Smooth muscle cell of the brain vasculature (primary cell): ENCODE results near the gene NPR2.

ENCODE experiments used
- DNase-seq: peaks from one replicate; pipeline ENCODE4 v3.0.0-alpha.2; 2012; ENCODE audit warnings: low read depth, low spot score

The NPR2 gene

DNA sequence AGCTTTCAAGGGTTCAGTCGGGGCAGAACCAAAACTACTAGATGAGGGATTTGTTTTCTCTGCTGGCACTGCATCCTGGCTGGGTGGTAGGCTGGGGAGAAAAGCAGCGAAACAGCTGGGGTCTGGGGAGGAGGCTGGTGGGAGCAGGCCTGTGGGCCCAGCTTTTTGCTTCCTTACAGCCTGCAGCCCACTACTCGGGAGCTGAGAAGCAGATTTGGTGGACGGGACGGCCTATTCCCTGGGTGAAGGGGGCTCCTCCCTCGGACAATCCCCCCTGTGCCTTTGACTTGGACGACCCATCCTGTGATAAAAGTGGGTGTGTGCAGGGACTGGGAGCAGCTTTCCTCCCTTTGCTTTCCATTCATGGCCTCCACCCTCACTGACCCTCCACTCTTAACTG, 9.1 kb downstream of the NPR2 start:
- no peak for DNase-seq

DNA sequence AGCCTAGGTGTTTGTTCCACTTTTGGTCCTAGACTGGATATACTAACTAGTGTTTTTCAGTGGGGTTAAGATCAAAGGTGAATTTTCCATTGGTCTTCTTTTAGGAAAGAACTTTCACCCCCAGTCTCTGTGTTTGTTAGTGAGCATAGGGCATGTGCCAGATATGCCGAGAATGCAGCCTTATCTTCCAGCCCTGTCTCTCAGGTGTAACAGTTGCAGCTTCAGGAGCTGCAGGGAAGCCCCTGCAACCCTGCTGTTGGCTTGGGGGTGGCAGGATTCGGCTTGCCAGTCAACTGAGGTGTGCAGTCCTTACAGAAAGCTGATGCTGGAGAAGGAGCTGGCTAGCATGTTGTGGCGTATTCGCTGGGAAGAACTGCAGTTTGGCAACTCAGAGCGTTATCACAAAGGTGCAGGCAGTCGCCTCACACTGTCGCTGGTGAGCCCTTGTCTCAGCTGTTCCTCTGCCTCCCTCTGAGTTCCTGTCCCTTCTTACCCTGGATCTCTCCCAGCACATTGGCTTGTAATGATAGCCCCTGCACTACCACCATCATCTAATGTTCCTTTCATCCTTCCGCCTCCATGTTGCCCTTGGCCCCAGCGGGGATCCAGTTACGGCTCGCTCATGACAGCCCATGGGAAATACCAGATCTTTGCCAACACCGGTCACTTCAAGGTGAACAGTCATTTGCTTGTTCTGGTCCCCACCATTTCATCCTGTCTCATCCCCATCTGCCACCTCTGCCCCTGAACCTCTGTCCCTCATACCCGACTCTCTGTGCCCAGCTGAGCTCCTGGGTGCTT, 10.1 kb downstream of the NPR2 start:
- no peak for DNase-seq

DNA sequence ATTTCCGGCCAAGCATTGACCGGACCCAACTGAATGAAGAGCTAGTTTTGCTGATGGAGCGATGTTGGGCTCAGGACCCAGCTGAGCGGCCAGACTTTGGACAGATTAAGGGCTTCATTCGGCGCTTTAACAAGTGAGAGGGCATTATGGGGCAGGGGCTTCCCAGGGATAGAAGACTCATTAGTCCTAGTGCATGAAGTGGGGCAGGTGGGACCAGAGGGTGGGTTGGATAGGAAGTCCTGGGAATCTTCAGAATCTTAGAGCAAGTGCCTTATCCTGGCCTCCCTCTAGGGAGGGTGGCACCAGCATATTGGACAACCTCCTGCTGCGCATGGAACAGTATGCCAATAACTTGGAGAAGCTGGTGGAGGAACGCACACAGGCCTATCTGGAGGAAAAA, 14.7 kb downstream of the NPR2 start:
- DNase-seq: no peak

DNA sequence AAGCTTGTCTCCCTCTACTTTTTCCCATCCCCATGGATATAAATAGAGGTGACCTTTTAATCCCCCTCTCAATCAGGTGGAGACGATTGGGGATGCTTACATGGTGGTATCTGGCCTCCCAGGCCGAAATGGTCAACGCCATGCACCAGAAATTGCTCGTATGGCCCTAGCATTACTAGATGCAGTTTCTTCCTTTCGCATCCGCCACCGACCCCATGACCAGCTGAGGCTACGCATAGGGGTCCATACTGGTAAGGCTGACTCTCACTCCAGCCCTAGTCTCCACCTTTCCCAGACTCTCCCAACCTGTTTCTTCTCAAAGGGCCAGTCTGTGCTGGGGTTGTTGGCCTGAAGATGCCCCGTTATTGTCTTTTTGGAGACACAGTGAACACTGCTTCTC, 17.0 kb downstream of the NPR2 start:
- DNase-seq: no peak

DNA sequence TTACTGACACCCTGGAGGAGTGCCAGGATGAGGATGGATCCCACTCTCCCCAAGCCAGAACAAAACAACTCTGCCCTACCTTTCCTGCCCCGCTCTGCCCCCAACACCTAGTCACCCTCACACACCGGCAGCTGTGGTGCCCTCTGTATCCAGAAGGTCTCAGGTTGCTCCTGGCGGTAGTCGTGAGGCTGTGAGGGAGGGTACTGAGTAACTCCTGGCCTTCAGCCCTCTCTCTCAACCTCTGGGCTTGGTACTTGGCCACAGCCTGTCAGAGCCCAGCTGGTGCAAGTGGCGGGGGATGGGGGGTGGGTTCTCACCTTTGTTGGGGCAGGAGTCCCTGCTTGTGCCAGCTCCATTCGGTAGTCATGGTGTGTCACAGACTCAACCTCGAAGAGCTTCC, 18.7 kb downstream of the NPR2 start:
- DNase-seq: no peak

DNA sequence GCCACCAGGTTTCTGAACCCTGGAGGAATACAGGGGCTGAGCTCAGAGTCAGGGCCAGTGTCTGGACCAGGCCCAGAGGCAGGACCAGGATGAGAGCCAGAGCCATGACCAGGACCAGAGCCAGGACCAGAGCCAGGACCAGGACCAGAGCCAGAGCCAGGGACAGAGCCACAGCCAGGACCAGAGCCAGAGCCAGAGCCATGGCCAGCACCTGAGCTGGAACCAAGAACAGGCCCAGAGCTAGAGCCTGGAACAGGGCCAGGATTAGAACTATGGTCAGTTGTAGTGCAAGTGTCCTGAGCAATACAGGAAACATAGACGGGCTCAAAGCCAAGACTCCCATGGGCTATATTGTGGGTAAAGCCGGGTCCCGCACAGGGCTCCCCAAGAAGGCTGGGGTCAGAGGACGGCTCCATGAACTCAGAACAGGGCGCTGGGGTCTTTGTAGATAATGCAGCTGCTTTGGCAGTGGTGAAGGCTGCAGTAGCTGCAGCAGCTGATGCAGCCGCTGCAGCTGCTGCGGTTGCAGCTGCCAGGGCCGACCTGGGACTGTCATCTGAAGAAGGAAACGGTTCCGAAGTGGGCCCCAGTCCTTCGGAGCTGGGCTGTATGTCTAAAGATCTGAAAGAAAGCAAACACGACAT, 20.1 kb downstream of the NPR2 start:
- no peak for DNase-seq

DNA sequence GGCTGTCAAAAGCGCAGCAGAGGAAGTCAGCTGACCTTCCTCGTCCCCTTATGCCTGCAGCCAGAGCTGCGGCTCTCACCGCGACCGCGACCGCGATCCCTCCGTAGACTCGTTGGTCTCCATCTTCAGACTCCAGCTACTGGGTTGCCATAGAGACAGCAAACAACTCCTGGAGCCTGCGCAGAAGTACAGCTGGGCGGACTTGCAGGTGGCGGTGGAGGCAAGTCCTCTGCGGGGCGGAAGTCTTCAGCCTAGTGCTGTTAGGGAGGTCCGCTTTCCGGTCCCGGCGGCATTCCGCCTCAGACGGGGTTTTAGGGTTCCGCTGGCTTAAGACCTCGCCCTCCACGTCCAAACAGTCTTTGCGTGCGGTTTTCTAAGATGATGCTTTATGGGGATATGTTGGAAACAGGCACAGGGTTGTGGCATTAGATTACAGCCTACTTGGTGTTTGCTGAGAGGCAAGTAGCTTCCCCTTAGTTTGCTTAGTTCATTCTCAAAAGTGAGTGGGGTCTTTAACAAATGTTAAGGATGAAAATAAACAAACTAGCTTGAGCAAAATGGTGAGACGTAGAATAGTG, 20.7 kb downstream of the NPR2 start, which contains the start of gene SPAG8:
Gene SPAG8, minus strand, starts transcription at position 238 of the 578 bp plus-strand sequence. Its CDS starts 115 bp downstream, at position 123.
- DNase-seq: peak; percentile 82

DNA sequence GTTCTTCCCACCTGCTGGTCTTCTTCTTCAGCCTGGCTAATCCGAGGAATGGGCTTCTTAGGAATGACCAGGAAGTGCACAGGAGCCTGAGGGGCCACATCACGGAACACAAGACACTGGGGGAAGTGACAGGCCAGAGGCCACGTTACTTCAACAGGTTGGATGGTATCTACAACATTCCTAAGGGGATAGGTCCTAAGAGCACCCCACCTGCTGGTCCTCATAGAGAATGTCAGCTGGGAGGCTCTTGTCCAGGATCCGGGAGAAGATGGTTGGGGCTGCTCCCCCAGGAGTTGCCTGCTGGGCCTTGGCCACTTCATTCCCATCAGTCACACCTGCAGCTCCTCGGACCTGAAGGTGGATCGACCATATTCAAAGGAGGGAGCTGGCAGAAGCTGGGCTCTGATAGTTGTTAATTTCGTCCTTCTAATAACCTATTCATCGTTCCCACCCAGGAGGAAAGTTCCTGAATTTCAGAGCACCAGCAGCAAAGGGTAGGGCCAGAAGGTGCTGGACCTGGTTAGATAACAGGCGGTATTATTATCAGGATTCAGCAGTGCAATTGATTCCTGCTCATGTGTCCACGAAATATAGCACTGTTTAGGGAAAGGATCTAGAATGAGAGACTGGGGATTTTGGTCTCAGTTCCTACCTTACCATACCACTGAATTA, 22.2 kb downstream of the NPR2 start:
- DNase-seq: no peak

DNA sequence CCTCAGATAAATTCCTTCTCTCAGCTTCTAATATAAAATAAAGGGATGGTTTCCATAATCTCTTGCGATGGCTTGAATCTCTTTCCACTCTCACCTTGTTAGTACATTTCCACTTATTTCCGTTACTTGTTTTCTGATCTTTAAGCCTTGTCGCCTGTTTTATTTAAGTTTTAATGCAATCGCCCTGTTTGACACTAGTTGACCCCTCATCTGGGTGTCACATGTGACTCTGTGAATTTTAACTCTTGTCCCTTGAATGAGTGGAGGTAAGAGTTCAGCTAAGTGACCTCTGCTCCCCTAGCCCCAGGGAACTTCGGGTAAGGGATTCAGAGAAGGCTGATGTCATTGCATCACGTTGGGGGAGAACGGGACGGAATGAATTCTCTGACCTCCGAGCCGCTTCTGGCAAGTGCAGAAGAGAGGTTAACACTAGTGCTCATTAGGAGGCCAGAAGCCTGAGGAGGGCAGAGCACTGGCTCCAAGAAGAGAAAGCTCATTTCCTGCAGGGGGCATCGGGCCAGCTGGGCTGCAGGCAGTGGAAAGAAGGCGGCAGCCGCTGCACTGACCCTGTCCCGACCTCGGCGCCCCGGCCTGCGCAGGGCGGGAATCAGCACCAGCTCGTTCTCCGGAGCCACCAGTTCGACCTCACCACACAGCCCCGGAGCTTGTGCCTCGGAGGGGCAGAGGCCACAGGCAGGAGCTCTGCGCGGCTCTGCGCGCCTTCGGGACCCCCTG, 22.9 kb downstream of the NPR2 start:
- DNase-seq: no peak

DNA sequence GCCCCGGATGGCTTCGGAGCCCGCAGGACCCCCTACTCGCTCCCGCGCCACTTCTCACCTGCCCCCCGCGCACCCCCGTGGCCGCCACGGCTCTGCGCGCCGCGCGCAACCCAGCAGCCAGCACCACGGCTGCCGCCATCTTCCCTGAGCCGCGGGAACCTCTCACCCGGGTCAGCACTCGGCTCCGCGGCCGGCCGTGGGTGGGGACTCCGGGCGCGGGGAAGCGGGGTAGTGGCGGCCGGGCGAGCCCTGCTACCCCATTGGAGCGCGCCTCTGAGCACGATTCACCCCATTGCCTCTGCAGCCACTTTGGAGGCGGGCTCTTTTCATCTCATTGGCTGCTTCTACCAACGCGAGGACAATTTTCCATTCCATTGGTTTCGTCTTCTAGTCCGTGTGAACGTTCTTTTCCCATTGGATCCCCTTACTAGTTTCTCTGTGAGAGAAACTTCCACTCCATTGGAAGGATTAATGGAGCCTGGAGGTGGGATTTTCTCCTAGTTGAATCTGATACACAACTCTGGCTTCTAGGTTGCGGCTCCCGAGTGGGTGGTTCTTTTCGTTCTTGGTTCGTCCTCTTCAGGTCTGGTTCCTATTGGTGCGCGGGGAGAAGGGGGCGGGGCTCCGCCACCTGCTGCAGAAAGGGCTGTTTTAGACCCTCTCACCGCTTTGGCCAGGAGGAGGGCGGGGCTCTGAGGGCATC, 23.6 kb downstream of the NPR2 start, which contains the start of gene HINT2:
Gene HINT2, minus strand, starts transcription at position 202 of the 703 bp plus-strand sequence. Its CDS starts 63 bp downstream, at position 139.
- DNase-seq: peak; percentile 95

DNA sequence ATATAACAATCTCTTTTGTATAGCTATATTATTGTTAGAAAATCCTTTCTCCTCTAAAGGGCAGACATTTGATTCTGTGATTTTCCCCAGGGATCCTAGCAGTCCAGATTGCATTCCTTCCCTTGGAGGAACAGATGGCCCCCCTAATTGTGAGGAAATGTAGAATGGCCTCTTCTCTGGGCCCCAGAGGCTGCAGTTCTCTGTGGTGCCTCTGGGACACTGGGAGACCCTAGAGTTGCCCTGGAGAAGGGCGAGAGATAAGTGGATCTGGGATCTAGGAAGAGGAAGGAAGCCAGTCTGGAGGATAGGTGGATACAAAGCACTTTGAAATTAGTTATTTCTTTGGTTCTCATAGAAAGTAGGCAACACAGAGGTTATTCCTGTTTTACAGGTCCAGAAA, 25.3 kb downstream of the NPR2 start:
- no peak for DNase-seq

DNA sequence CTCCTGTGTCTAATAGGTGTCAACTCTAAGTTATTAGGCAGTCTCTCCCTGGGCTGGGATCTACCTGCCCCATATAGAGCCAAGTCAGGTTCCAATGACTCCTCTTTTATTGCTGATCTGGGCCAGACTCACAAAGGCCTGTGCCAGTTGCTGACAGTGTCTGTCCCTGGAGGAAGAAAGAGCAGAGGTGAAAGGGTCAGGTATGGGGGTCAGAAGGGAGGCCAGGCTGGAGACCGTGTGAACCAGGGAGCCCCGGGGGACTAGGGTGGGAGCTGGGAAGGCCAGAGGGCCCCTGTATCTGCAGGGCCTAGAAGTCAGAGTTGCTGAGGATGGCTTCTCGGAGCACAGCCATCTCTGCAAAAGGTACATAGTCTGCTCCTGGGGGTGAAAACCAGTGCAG, 26.9 kb downstream of the NPR2 start:
- no peak for DNase-seq

DNA sequence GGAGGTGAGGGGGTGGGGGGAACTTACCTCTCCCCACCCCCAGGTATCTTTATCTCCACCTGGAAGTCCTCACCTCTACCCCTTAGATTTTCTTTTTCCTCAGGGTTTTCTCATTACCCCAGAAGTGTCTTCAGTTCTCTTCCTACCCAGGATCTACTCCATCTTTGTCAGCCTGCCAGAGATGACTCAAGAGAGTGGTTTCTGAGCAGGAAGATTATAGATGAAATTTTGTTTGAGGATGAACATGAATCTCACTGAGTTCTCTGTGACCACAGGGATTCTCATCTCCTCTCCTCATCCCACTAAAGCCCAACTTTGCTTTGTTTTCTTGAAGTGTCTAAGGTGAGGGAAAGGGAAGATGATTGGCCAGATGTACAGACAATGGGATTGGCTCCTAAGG, 28.7 kb downstream of the NPR2 start:
- DNase-seq: no peak

DNA sequence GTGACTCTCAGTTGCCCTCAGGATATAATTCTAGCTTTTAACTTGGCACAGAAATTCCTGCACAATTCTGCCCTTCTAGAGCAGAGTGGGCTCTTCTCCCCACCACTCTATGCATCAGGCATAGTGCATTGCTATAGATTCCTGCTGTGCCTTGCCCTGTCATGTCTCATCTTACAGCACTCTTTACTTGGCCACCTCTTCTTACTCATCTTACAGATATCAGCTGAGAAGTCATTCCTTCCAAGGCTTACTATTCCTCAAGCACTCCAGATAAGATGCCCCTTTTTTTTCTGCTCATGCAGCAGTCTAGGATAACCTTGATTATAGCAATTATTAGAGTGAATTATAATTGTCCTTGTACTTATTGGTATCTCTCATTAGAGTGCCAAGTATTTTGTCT, 31.5 kb downstream of the NPR2 start:
- no peak for DNase-seq

DNA sequence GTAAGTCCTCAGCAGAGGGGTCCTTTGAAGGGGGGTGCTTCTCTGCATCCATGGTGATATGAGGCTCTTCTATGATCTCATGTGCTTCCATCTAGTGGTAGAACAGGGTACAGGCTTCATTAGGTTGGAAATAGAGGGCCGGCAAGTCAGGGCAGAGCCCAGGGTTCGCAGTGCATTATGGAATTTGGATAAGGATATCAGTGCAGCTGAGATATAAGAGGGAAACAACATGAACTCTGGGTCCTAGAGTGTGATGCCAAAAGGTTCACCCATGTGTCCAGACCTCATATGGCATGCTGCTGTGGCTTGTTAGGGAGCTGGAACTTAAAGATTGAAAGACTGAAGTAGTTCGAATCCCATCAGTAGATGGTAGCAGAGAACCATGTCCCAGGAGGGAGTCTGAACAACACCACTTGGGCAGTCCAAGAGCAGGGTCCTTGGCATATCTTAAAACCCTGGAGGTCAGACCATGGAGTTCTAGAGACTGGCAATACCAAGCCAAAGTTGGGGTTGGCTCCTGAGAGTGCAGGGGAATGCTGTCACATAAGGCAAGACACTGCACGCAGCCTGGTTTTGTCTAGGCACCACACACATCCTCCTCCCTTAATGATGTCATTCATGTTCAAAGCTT, 34.8 kb downstream of the NPR2 start:
- DNase-seq: no peak

DNA sequence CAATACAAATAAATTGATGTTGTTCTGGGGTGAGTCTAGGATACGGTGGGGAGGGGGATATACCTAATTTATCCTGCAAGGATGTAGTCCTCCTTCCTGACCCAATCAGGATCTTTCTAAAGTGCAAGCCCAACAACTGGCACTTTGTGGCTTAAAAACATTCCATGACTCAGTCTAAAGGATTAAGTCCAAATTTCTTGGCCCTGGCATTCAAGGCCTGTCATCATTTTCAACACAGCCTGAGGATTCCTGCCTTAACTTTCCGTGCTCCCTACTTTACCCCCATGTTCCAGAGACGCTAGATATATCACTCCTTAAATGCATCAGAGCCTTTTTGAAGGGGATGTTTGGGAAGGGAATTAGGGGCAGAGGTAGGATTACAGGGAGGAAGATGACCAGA, 36.1 kb downstream of the NPR2 start:
- DNase-seq: no peak

DNA sequence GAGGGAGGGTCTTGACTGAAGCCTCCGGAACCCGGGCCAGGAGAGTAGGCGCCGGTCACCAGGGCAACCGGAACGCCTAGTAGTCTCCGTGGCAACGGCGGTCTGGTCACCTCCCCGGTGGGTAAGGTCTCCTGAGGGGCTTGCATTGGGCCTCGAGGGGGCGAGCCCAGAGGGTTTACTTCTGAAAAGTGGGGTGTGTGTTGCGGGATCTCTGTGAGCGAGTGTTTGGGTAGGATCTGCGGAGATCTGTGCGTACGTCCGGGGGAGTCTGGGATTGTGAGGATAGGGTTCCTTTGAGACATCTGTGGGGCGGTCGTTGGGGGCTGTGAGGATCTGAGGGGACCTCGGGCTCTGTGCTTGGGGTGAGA, 37.3 kb downstream of the NPR2 start, which contains the start of gene FAM221B:
Gene FAM221B, minus strand, starts transcription at position 17 of the 368 bp plus-strand sequence. CDS start 2,571 bp downstream, outside the sequence.
- no peak for DNase-seq

DNA sequence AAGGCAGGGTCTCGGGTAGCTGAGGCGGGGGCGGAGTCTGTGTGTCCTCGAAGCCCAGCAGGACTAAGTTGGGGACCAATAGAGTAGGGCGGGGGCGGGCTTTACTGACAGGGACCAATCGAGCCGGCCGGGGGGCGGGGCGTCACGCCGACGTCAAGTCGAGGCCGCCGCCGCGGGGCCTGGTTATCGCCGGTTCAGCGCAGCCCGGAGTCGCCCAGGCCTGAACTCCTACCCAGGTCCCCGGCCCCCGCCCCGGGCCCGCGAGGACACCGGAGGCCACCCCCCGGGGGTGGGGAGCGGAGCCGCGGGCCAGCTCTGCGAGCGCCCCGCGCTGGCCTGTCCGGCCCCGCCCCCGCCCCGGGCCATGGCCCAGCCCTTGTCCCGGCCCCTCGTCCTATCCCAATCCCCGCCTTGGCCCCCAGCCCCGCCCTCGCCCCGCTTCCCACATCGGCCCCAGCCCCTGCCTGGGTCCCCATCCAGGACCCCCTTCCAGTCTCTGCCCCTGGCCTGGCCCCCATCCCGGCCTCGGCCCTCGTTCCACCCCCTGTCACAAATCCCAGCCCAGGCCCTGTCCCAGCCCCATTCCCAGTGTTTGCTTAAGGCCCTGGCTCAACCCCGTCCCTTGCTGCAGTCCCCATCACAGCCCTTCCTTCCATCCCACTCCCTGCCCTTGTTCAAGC, 37.8 kb downstream of the NPR2 start, which contains the start of gene TMEM8B:
Gene TMEM8B, plus strand, starts transcription at position 145 of the 680 bp plus-strand sequence. Its CDS starts 220 bp downstream, at position 365.
- peak; percentile 85 for DNase-seq

DNA sequence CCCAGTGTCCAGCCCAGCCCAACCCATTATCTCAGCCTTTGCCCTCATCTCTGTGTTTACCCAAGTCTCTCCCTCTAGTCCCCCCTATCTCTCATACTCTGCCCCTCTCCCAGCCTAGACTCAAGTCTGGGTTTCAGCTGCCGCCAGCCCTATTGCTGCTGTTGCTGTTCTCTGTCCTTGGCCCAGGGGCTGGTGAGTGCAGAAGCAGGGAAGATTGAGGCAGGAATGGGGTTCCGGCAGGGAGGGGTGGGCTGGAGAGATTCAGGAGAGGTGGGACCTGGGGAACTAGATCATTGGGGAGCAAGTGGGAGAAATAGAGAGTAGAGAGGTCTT, 38.3 kb downstream of the NPR2 start:
- no peak for DNase-seq

DNA sequence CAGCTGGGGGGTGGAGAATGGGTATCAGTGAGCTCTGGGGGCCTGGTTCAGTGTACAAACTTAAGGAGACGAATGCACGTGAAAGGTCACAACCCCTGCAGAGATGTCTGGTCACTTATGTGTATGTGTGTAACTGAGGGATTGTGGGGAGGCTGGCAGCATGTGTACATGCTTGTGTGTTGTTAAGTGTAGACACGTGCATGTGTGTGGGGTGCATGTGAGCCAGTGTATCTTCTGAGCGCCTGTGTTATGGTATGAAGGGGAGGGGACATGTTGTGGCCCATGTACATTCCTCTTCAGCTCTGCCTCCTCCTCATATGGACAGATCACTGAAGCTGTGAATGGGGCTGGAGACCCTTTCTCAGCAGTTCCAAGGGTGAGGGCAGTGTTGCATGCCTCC, 39.6 kb downstream of the NPR2 start:
- DNase-seq: no peak
